ENCODE results near the gene FBRSL1.

The FBRSL1 gene

DNA sequence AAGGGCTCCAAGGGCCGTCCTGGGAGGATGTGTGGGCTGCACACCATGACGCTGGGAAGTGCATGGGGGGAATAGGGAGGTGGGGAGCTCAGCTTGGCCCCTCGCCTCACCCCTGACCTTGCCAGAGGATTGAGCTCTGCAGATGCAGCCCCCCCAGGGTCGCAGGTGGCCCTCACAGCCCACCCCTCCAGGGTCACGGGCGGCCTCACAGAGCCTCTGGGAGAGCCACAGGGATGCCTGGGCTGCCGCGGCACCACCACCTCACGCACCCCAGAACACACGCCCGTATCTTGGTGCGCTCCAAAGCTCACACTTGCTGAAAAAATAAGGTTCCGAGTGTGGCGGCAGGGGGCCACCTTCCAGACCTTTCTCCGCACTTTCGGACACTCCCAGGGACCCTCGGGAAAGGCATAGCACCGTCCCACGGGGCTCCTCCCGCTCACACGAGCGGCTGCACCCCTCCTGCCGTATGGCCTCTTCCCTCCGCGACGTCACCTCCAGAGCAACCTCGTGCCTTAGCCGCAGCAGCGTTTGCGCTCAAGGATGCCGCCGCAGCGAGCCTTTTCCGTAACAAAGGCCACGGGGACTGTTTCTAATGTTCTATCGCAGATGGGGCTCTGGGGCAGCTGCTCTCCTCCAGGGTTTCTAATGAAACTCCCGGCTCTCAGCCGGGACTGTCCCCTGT, 9.9 kb upstream of the FBRSL1 start:
- no peak for TF ChIP-seq ZNF274 (IDR thresholded peaks at IDR 0.05; ENCODE audit: low read depth, low read length)
- no peak overlapping the region for H3K4me3 ChIP-seq (ENCODE audit: low read length)

GRCh38 chr12:132480623-132481132, 9.3 kb upstream of the FBRSL1 start:
- H3K4me3 ChIP-seq (ENCODE audit: low read length) = no peak overlapping the region
- no peak for TF ChIP-seq ZNF274 (IDR thresholded peaks at IDR 0.05; ENCODE audit: low read depth, low read length)

GRCh38 chr12:132481345-132481744, 8.6 kb upstream of the FBRSL1 start:
- no peak overlapping the region for H3K4me3 ChIP-seq (ENCODE audit: low read length)
- TF ChIP-seq ZNF274 (IDR thresholded peaks at IDR 0.05; ENCODE audit: low read depth, low read length) = no peak

DNA sequence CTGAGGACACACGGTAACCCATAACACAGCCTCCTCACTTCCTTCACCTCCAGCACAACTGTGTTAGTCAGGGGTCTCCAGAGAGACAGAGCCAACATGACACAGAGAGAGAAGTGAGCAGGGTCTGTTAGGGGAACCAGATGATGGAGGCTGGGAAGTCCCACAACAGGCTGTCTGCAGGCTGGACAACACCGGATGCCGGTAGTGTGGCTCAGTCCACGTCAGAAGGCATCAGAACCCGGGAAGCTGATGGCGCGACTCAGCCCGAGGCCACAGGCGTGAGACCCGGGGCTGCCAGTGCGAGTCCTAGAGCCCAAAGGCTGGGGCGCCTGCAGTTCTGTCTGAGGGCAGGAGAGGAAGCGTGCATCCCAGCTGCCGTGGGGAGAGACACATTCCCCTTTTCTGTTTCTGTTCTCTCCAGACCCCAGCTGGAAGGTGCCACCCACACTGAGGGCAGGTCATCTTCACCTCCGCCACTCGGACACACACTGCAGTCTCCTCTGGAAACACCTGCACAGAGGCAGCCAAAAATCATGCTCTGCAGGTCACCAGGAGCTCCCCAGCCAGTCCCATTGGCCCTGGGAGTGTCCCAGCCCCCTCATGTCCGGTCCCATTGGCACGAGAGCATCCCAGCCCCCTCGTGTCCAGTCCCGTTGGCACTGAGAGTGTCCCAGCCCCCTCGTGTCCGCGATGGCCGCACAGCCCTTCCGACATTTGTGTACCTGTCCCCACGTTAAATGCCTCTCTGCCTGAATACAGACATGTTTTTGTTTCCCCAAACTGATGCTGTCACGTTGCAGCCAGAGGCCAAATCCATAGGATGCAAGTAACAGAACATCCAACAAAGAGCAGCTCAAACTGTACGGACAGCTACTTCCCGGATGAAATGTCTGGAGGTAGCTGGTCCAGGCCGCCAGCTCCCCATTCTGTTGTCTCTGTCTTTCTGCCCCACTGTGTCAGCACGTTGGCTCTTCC, 7.9 kb upstream of the FBRSL1 start:
- no peak for TF ChIP-seq ZNF274 (IDR thresholded peaks at IDR 0.05; ENCODE audit: low read depth, low read length)

DNA sequence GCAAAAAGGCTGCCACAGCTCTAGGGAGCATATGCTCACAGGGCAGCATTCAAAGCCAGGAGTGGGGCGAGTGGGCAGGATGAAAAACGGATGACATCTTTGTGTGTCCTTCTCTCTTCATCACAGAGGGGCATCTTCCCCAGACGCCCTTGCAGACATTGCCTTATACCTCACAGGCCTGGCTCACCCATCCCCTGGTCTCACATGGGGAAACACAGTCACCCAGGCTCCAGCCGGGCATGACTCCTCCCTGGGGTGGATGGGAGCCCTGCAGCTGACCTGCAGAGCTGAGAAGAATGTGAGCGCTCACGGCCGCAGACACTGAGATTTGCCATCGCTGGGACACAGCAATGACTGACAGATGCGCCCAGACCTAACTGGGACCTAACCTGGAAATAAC, 7.2 kb upstream of the FBRSL1 start:
- no peak for TF ChIP-seq ZNF274 (IDR thresholded peaks at IDR 0.05; ENCODE audit: low read depth, low read length)
- H3K4me3 ChIP-seq (ENCODE audit: low read length) = no peak overlapping the region

More for the DNA sequence above, 7.9 kb upstream of the FBRSL1 start:
- no peak overlapping the region for H3K4me3 ChIP-seq (ENCODE audit: low read length)

- TF ChIP-seq ZNF274 (IDR thresholded peaks at IDR 0.05; ENCODE audit: low read depth, low read length) = no peak
- no peak overlapping the region for H3K4me3 ChIP-seq (ENCODE audit: low read length)
These were observed 6.7 kb upstream of the FBRSL1 start for GRCh38 chr12:132483208-132483607.

DNA sequence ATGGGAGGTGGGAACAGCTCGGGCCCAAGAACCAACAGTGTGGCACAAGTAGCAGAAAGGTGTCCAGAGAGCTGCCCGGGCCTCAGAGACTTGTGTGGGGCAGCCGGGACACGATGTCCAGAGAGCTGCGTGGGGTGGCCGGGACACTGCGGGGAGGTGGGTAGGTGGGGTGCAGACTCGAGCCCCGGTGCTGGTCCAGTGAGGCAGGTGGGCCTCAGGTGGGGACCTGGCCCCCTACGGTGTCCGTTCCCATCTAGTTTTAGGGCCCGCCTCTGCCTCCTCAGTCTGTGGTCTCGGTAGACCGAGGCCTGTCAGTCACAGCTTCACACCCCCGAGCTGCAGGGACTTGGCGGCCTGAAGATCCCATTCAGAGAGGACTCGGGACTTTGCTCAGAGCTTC, 6.3 kb upstream of the FBRSL1 start:
- no peak for TF ChIP-seq ZNF274 (IDR thresholded peaks at IDR 0.05; ENCODE audit: low read depth, low read length)
- H3K4me3 ChIP-seq (ENCODE audit: low read length) = no peak overlapping the region

DNA sequence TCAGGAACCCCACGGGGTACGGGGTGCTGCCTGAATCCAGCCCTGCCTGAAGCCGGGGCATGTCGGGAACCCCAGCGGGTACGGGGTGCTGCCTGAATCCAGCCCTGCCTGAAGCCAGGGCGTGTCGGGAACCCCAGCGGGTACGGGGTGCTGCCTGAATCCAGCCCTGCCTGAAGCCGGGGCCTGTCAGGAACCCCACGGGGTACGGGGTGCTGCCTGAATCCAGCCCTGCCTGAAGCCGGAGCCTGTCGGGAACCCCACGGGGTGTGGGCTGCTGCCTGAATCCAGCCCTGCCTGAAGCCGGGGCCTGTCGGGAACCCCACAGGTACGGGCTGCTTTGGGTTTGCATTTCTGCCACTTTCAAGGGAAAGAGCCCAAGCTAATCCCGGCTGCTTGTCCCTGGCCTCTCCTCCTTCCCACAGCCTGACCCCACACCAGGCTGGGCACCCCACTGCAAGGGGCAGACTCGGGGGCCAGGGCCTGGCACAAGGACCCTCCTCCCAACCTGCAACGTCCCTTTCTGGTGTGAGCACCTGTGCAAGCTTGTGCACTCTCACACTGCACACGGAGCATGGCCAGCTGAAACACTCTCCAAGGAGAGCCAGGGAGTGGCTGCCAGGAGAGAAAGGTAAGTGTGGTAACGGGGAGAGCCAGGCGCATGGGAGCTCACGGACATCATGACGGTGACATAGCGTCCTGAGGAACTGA, 5.6 kb upstream of the FBRSL1 start:
- H3K4me3 ChIP-seq (ENCODE audit: low read length) = no peak overlapping the region
- no peak for TF ChIP-seq ZNF274 (IDR thresholded peaks at IDR 0.05; ENCODE audit: low read depth, low read length)

- no peak overlapping the region for H3K4me3 ChIP-seq (ENCODE audit: low read length)
- no peak for TF ChIP-seq ZNF274 (IDR thresholded peaks at IDR 0.05; ENCODE audit: low read depth, low read length)
These were observed 5.0 kb upstream of the FBRSL1 start for GRCh38 chr12:132484891-132485441.

GRCh38 chr12:132485619-132486018, 4.3 kb upstream of the FBRSL1 start:
- no peak for TF ChIP-seq ZNF274 (IDR thresholded peaks at IDR 0.05; ENCODE audit: low read depth, low read length)
- no peak overlapping the region for H3K4me3 ChIP-seq (ENCODE audit: low read length)

DNA sequence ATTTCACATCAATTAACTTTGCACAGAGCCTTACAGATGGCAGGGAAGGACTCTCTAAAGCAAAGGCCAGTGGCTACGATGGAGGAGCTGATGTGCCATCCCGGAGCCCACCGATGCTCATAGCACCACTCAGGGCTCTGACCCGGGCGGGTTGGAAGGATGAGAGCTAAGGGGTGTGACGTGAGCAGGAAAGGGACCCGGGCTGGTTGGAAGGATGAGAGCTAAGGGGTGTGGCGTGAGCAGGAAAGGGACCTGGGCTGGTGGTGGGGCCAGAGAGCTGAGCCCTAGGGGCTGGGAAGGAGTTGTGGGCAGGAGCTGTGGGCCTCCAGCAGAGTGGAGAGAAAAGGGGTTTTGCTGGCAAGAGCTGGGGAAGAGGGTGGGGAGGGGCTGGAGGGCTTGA, 3.8 kb upstream of the FBRSL1 start:
- H3K4me3 ChIP-seq (ENCODE audit: low read length) = no peak overlapping the region
- TF ChIP-seq ZNF274 (IDR thresholded peaks at IDR 0.05; ENCODE audit: low read depth, low read length) = no peak

- no peak overlapping the region for H3K4me3 ChIP-seq (ENCODE audit: low read length)
- TF ChIP-seq ZNF274 (IDR thresholded peaks at IDR 0.05; ENCODE audit: low read depth, low read length) = no peak
These were observed 3.4 kb upstream of the FBRSL1 start for GRCh38 chr12:132486576-132486975.

DNA sequence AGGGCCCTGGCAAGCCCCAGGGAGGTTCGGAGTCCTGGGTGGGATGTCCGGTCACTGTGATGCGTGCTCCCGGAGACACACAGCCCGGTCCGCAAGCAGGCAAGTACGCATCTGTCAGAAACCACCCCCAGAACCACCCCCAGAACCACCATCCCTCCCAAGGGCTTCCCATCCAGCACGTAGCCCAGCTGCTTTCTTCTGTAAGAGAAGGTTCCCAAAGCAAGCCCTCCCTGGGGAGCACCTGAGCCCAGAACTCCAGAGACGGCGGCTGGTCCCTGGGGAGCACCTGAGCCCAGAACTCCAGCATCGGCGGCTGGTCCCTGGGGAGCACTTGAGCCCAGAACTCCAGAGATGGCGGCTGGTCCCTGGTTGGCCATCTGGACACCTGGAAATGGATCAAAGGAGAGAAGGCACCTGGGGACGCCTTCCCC, 2.6 kb upstream of the FBRSL1 start:
- H3K4me3 ChIP-seq (ENCODE audit: low read length) = no peak overlapping the region
- no peak for TF ChIP-seq ZNF274 (IDR thresholded peaks at IDR 0.05; ENCODE audit: low read depth, low read length)
